Natural killer cell treated with Interleukin-12 subunit alpha and Interleukin-12 subunit beta and Interleukin-15 and Interleukin-18, amount 100 ng/mL, for 72 hours (primary cell): Measurements from ENCODE around the gene ABO. TPM values are rescaled to one million over a fixed set of nuclear protein-coding genes. Genes with fewer than 3 reads are reported as not detected.
"Not testable (repeated sequence)": the region's sequence is repeated elsewhere in the genome, so short reads cannot be mapped to it uniquely, and the experiment has no call there.

ENCODE experiments used
- ATAC-seq, 2 donors: fragments of 150-1000 bp; cut with Tn5 transposase in 1 of 2; sonication (Bioruptor Pico), chemical (Tn5 transposase) in 1 of 2; 2 replicates each; pipeline ENCODE4 v1.10.0; 2021
- DNase-seq: peaks from one replicate; pipeline ENCODE4 v3.0.0; 2022; ENCODE audit warnings: low spot score
- H3K27ac Mint-ChIP-seq, 2 donors: 1 replicate in 1 of 2; 2 replicates in 1 of 2; pipeline ENCODE4 v1.8.0; 2022; ENCODE audit warnings: mixed read lengths in 2 of 2, mild to moderate bottlenecking in 1 of 2, moderate library complexity in 1 of 2
- H3K27me3 Mint-ChIP-seq, 2 donors: 1 replicate in 1 of 2; 2 replicates in 1 of 2; pipeline ENCODE4 v1.8.0; 2022; ENCODE audit warnings: mixed read lengths in 2 of 2
- H3K36me3 Mint-ChIP-seq: one replicate; pipeline ENCODE4 v1.8.0; 2022; ENCODE audit warnings: mixed read lengths
- H3K4me1 Mint-ChIP-seq, 2 donors: 1 replicate in 1 of 2; 2 replicates in 1 of 2; pipeline ENCODE4 v1.8.0; 2022; ENCODE audit warnings: low read depth in 2 of 2, mixed read lengths in 2 of 2, mild to moderate bottlenecking in 1 of 2
- H3K4me3 Mint-ChIP-seq: one replicate; pipeline ENCODE4 v1.8.0; 2022; ENCODE audit warnings: mixed read lengths
- H3K9me3 Mint-ChIP-seq: 2 replicates; pipeline ENCODE4 v1.8.0; 2022; ENCODE audit warnings: mixed read lengths
- total RNA-seq, 2 donors: library from RNA; stranded (reverse); gene quantifications; one replicate each; pipeline ENCODE4 v1.2.3, GENCODE V29; 2022

The ABO gene
- total RNA-seq, 2 donors from 2014 or later = 0.25 to 0.69 TPM

- DNase-seq = no peak
- no peak overlapping the region for H3K27ac Mint-ChIP-seq
- H3K27me3 Mint-ChIP-seq = peaks cover 0 to 4% of the 10 kb centered on the region in 2 donors
- H3K4me3 Mint-ChIP-seq = no peak overlapping the region
- H3K9me3 Mint-ChIP-seq = no peaks in the 10 kb centered on the region
- no peaks in the 10 kb centered on the region for H3K36me3 Mint-ChIP-seq
- H3K4me1 Mint-ChIP-seq = no peaks in the 10 kb centered on the region
- no peak for ATAC-seq
Observed at GRCh38 chr9:133282464-133283238, 7.7 kb upstream of the ABO start.

- ATAC-seq = no peak
- H3K36me3 Mint-ChIP-seq = no peaks in the 10 kb centered on the region
- no peak for DNase-seq
- H3K27ac Mint-ChIP-seq = no peak overlapping the region
- H3K4me1 Mint-ChIP-seq = no peaks in the 10 kb centered on the region
- H3K9me3 Mint-ChIP-seq = no peaks in the 10 kb centered on the region
- H3K27me3 Mint-ChIP-seq = peaks cover 9% of the 10 kb centered on the region in 2 donors
- H3K4me3 Mint-ChIP-seq = no peak overlapping the region
Observed at GRCh38 chr9:133280392-133280791, 5.4 kb upstream of the ABO start.

- peaks cover 0 to under 1% of the 10 kb centered on the region in 2 donors for H3K4me1 Mint-ChIP-seq
- H3K27ac Mint-ChIP-seq = no peak overlapping the region
- H3K27me3 Mint-ChIP-seq = peaks cover 16 to 21% of the 10 kb centered on the region in 2 donors
- H3K36me3 Mint-ChIP-seq = no peaks in the 10 kb centered on the region
- no peak for ATAC-seq
- DNase-seq = no peak
- H3K9me3 Mint-ChIP-seq = no peaks in the 10 kb centered on the region
- H3K4me3 Mint-ChIP-seq = no peak overlapping the region
Observed at GRCh38 chr9:133278161-133279114, 3.4 kb upstream of the ABO start.

GRCh38 chr9:133277467-133277866 is 2.5 kb upstream of the ABO start:
- ATAC-seq (no peak), DNase-seq (no peak)
- Mint-ChIP-seq H3K27me3 (peaks cover 21 to 27% of the 10 kb centered on the region in 2 donors), H3K36me3 (no peaks in the 10 kb centered on the region), H3K4me1 (peaks cover 4 to 5% of the 10 kb centered on the region in 2 donors), H3K4me3 (no peak overlapping the region), H3K9me3 (no peaks in the 10 kb centered on the region), H3K27ac (no peak overlapping the region)

GRCh38 chr9:133276923-133277322 is 1.9 kb upstream of the ABO start:
- no peaks in the 10 kb centered on the region for H3K9me3 Mint-ChIP-seq
- no peak overlapping the region for H3K27ac Mint-ChIP-seq
- DNase-seq (no peak), ATAC-seq (no peak)
- H3K36me3 Mint-ChIP-seq = no peaks in the 10 kb centered on the region
- H3K4me3 Mint-ChIP-seq = no peak overlapping the region
- H3K4me1 Mint-ChIP-seq = peaks cover 4 to 5% of the 10 kb centered on the region in 2 donors
- H3K27me3 Mint-ChIP-seq = peaks cover 24 to 30% of the 10 kb centered on the region in 2 donors

GRCh38 chr9:133276001-133276884 is 1.2 kb upstream of the ABO start:
- DNase-seq (no peak), ATAC-seq (no peak)
- no peaks in the 10 kb centered on the region for H3K36me3 Mint-ChIP-seq
- no peak overlapping the region for H3K27ac Mint-ChIP-seq
- H3K4me3 Mint-ChIP-seq = no peak overlapping the region
- H3K9me3 Mint-ChIP-seq = no peaks in the 10 kb centered on the region
- H3K4me1 Mint-ChIP-seq = peaks cover 4 to 5% of the 10 kb centered on the region in 2 donors
- H3K27me3 Mint-ChIP-seq = peaks cover 25 to 37% of the 10 kb centered on the region in 2 donors

GRCh38 chr9:133274236-133275104 is 531 bp downstream of the ABO start:
- no peak for DNase-seq
- H3K27me3 Mint-ChIP-seq = peaks cover 30 to 50% of the 10 kb centered on the region in 2 donors
- no peak overlapping the region for H3K27ac Mint-ChIP-seq

GRCh38 chr9:133273819-133274218 is 1.2 kb downstream of the ABO start:
- no peak for DNase-seq
- ATAC-seq = no peak
- H3K4me3 Mint-ChIP-seq = no peak overlapping the region
- no peaks in the 10 kb centered on the region for H3K36me3 Mint-ChIP-seq
- H3K4me1 Mint-ChIP-seq = peaks cover 4 to 5% of the 10 kb centered on the region in 2 donors
- H3K27me3 Mint-ChIP-seq = peaks cover 30 to 50% of the 10 kb centered on the region in 2 donors
- no peaks in the 10 kb centered on the region for H3K9me3 Mint-ChIP-seq
- H3K27ac Mint-ChIP-seq = no peak overlapping the region

More at GRCh38 chr9:133274236-133275104, 531 bp downstream of the ABO start:
- H3K4me1 Mint-ChIP-seq = peaks cover 4 to 5% of the 10 kb centered on the region in 2 donors
- no peaks in the 10 kb centered on the region for H3K9me3 Mint-ChIP-seq
- ATAC-seq = peak in 1 of 2 donors; percentile 14
- no peak overlapping the region for H3K4me3 Mint-ChIP-seq
- no peaks in the 10 kb centered on the region for H3K36me3 Mint-ChIP-seq

GRCh38 chr9:133273098-133273497 is 1.9 kb downstream of the ABO start:
- ATAC-seq (peak; percentile 20 to 45), DNase-seq (no peak)
- Mint-ChIP-seq H3K9me3 (no peaks in the 10 kb centered on the region), H3K4me3 (no peak overlapping the region), H3K27me3 (peaks cover 32 to 55% of the 10 kb centered on the region in 2 donors), H3K27ac (no peak overlapping the region), H3K4me1 (peaks cover 4 to 5% of the 10 kb centered on the region in 2 donors), H3K36me3 (no peaks in the 10 kb centered on the region)

GRCh38 chr9:133269537-133270362 is 5.3 kb downstream of the ABO start:
- Mint-ChIP-seq H3K27ac (no peak overlapping the region), H3K9me3 (no peaks in the 10 kb centered on the region), H3K36me3 (no peaks in the 10 kb centered on the region), H3K27me3 (peaks cover 25 to 56% of the 10 kb centered on the region in 2 donors), H3K4me1 (peaks cover 4 to 5% of the 10 kb centered on the region in 2 donors), H3K4me3 (no peak overlapping the region)
- DNase-seq = no peak
- no peak for ATAC-seq

- not testable (repeated sequence) for H3K4me3 Mint-ChIP-seq, H3K9me3 Mint-ChIP-seq, DNase-seq, H3K36me3 Mint-ChIP-seq, H3K27ac Mint-ChIP-seq, ATAC-seq, H3K4me1 Mint-ChIP-seq
- peaks cover 22 to 54% of the 10 kb centered on the region in 2 donors for H3K27me3 Mint-ChIP-seq
Observed at GRCh38 chr9:133269136-133269535, 5.9 kb downstream of the ABO start.
